Heart left ventricle (tissue), 16 donors: ENCODE results near the gene LUC7L3. TPM values are rescaled to one million over a fixed set of nuclear protein-coding genes. Genes with fewer than 3 reads are reported as not detected.
A peak's percentile ranks its signal among the peaks of the same experiment; 100 is the strongest.

ENCODE experiments used
- ATAC-seq, 4 donors: fragments of 200-7000 bp; cut with Tn5 transposase; one replicate each; pipeline ENCODE4 v1.9.1; 2020 to 2022; ENCODE audit warnings: moderate library complexity in 4 of 4, mild to moderate bottlenecking in 3 of 4, moderate number of reproducible peaks in 1 of 4
- DNase-seq, 5 donors: peaks; one replicate each; pipeline ENCODE4 v3.0.0-alpha.2; 2020
- H3K27ac ChIP-seq, 12 donors: fragments of 200-600 bp; sonication (generic) in 4 of 12; one replicate each; pipeline versions ENCODE4 v1.5.0 to v1.8.0; 2016 to 2022; ENCODE audit warnings: mild to moderate bottlenecking in 2 of 12
- H3K27me3 ChIP-seq, 9 donors: fragments of 200-600 bp; sonication (generic) in 2 of 9; one replicate each; pipeline versions ENCODE4 v1.5.1 to v1.8.0; 2016 to 2022; ENCODE audit warnings: mild to moderate bottlenecking in 3 of 9
- H3K36me3 ChIP-seq, 9 donors: fragments of 200-600 bp; sonication (generic) in 2 of 9; one replicate each; pipeline versions ENCODE4 v1.5.0 to v1.8.0; 2018 to 2022; ENCODE audit warnings: mild to moderate bottlenecking in 2 of 9
- H3K4me1 ChIP-seq, 12 donors: fragments of 200-600 bp; sonication (generic) in 4 of 12; one replicate each; pipeline versions ENCODE4 v1.5.0 to v1.8.0; 2016 to 2022; ENCODE audit warnings: mild to moderate bottlenecking in 3 of 12
- H3K4me3 ChIP-seq, 12 donors: fragments of 200-600 bp; sonication (generic) in 4 of 12; one replicate each; pipeline versions ENCODE4 v1.5.0 to v1.8.0; 2017 to 2022; ENCODE audit warnings: mild to moderate bottlenecking in 9 of 12, moderate library complexity in 4 of 12
- H3K9me3 ChIP-seq, 12 donors: fragments of 200-600 bp; sonication (generic) in 4 of 12; one replicate each; pipeline versions ENCODE4 v1.5.0 to v1.8.0; 2016 to 2022; ENCODE audit warnings: mild to moderate bottlenecking in 1 of 12
- CTCF ChIP-seq, 12 donors: fragments of 200-600 bp; sonication (generic) in 4 of 12; IDR thresholded peaks; one replicate each; pipeline versions ENCODE4 v1.5.0 to v1.8.0; 2018 to 2022; ENCODE audit warnings: antibody characterized with exemption in 12 of 12, mild to moderate bottlenecking in 5 of 12
- POLR2A ChIP-seq, 2 donors: fragments of 450-650 bp; IDR thresholded peaks; one replicate each; pipeline ENCODE4 v1.6.1; 2017; ENCODE audit warnings: antibody characterized with exemption in 2 of 2, mild to moderate bottlenecking in 2 of 2, moderate library complexity in 2 of 2
- WGBS, 4 donors: extraction: QIAGEN DNeasy Blood & Tissue Kit in 2 of 4; methylation state at CpG; one replicate each; pipeline versions ENCODE4 v1.1.5 to v1.1.7; 2013 to 2018; 5-methylcytosine and 5-hydroxymethylcytosine counted together
- intact Hi-C, 10 donors: fragments of 100-400 bp; cut with DNase I; formaldehyde crosslinking; loops; one replicate each; pipeline versions ENCODE4 v1.11.1 to v1.14.2; 2022
- polyA plus RNA-seq, 2 donors: library from polyadenylated mRNA; stranded (reverse); fragments of 200-250 nt; gene quantifications; one replicate each; pipeline ENCODE4 v1.2.3, GENCODE V29; 2013
- total RNA-seq, 9 donors: library from RNA; depleted of rRNA in 2 of 9; stranded (reverse); fragments of >200 nt in 2 of 9; fragmentation: NEBNext Ultra II Directional in 3 of 9; extraction: Animal tissue kit (Norgen Biotek cat#: 25700) in 3 of 9; gene quantifications; one replicate each; pipeline versions ENCODE4 v1.1.0 to v1.2.4, GENCODE V29; 2016 to 2023
- donor health status: ischemic (EF 13 %, LVEDD 7.1; RV severe dilation, severe dysfunction).
- donor health status: healthy with polysubstance abuse.
- donor health status: DM: no; HTN: yes; CAD: no.
- donor health status: DM: no; HTN: no; CAD: no.
- donor health status: ischemic (EF 25% LVEDD 6.9; RV normal size, moderate dysfunction).
- donor health status: ischemic (EF 25% LVEDD 5.7; RV mildly dilated, moderate dysfunction).
- donor health status: healthy.
- donor health status: DM: yes; HTN: yes; CAD: no.
- donor health status: ischemic (EF 35%, LVEDD 5.7; RV mildly dilated, moderate dysfunction).
- donor health status: nonischemic (EF 11% LVEDD 7.7; RV severe dilation, severe dysfunction).
- donor health status: DM: yes; HTN: yes; CAD: no.
- donor health status: PGD.
- donor health status: ischemic (EF 29% LVEDD 5.4; RV normal size, mild dysfunction).
- donor health status: nonischemic (EF 23%, LVEDD 6.1; RV moderate dilation, normal function).

LUC7L3 gene
- total and polyA plus RNA-seq, 11 donors, result 16.5 to 89.0 (median 52.1) TPM

- DNase-seq (no peak), ATAC-seq (no peak)
- 61 to 90% (median 80%) methylated on average over 4 of the region's 4 CpGs for WGBS, 4 donors
- Histone ChIP-seq H3K27ac (no peak overlapping the region), H3K9me3 (no peaks in the 10 kb centered on the region), H3K36me3 (no peaks in the 10 kb centered on the region), H3K27me3 (no peaks in the 10 kb centered on the region), H3K4me1 (peaks cover 0 to 19% (median 5%) of the 10 kb centered on the region in 12 donors), H3K4me3 (no peak overlapping the region)
- intact Hi-C loops, result loop anchor here in 3 of 10 donors (2.0 to 5.0 kb wide), 4 partner anchors 56 to 172 kb away; no protein-coding TSS in a partner anchor
- TF ChIP-seq CTCF (IDR thresholded peaks at IDR 0.05) (no peak), POLR2A (IDR thresholded peaks at IDR 0.05) (no peak)
These were observed 65.7 kb downstream of the LUC7L3 start for GRCh38 chr17:50785126-50785525.

- no peak for TF ChIP-seq CTCF (IDR thresholded peaks at IDR 0.05)
- TF ChIP-seq POLR2A (IDR thresholded peaks at IDR 0.05), result no peak
- Histone ChIP-seq H3K4me1 (peaks cover 0 to 19% (median 6%) of the 10 kb centered on the region in 12 donors), H3K27ac (peak overlapping the region in 5 of 12 donors; percentile 36 to 77 (median 69)), H3K36me3 (no peaks in the 10 kb centered on the region), H3K27me3 (no peaks in the 10 kb centered on the region), H3K4me3 (no peak overlapping the region), H3K9me3 (no peaks in the 10 kb centered on the region)
- ATAC-seq, result peak; percentile 63 to 82 (median 72)
- intact Hi-C loops, result loop anchor here in 3 of 10 donors (2.0 to 5.0 kb wide), 4 partner anchors 55 to 171 kb away; no protein-coding TSS in a partner anchor
- 59 to 72% (median 66%) methylated on average over 9 of the region's 9 CpGs for WGBS, 4 donors
- no peak for DNase-seq
These were observed 66.7 kb downstream of the LUC7L3 start for GRCh38 chr17:50785946-50786570.

- DNase-seq (no peak), ATAC-seq (no peak)
- Histone ChIP-seq H3K9me3 (no peaks in the 10 kb centered on the region), H3K27me3 (no peaks in the 10 kb centered on the region), H3K27ac (no peak overlapping the region), H3K4me1 (peaks cover 0 to 16% (median 6%) of the 10 kb centered on the region in 12 donors), H3K36me3 (no peaks in the 10 kb centered on the region), H3K4me3 (no peak overlapping the region)
- TF ChIP-seq CTCF (IDR thresholded peaks at IDR 0.05), result no peak
- no peak for TF ChIP-seq POLR2A (IDR thresholded peaks at IDR 0.05)
- intact Hi-C loops, result loop anchor here in 1 of 10 donors (5.0 kb wide), 1 partner anchor 170 kb away; no protein-coding TSS in a partner anchor
- 77 to 87% (median 83%) methylated on average over 5 to 7 of the region's 7 CpGs for WGBS, 4 donors
These were observed 67.7 kb downstream of the LUC7L3 start for GRCh38 chr17:50787106-50787505.

DNA sequence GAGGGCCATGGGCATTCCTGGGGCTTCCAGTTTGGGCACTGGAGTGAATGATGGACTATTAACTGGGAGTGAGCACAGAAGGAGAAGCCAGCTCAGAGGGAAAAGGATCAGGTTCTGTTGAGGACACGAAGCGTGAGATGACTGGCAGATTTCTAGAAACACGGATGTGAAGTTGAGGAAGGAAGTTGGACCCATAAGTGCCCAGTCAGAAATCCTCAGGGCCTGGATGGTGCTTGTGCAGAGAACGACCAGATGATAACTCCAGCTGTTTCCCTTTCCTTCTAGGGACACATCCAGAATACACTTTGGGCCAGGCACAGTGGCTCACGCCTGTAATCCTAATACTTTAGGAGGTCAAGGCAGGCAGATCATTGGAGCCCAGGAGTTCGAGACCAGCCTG, 71.2 kb downstream of the LUC7L3 start:
- intact Hi-C loops, result no loop called here
- Histone ChIP-seq H3K4me3 (no peak overlapping the region), H3K4me1 (peaks cover 0 to 12% (median 4%) of the 10 kb centered on the region in 12 donors), H3K9me3 (no peaks in the 10 kb centered on the region), H3K27ac (no peak overlapping the region), H3K36me3 (no peaks in the 10 kb centered on the region), H3K27me3 (no peaks in the 10 kb centered on the region)
- 55 to 68% (median 62%) methylated on average over 6 of the region's 6 CpGs for WGBS, 4 donors
- TF ChIP-seq CTCF (IDR thresholded peaks at IDR 0.05) (no peak), POLR2A (IDR thresholded peaks at IDR 0.05) (no peak)
- DNase-seq, result no peak
- peak in 1 of 4 donors; percentile 20 for ATAC-seq
